AG04449 (cell line): ENCODE results near the gene CBLC.
A peak's percentile ranks its signal among the peaks of the same experiment; 100 is the strongest.

Source experiments
- CTCF ChIA-PET: fragments of 350-600 bp; formaldehyde crosslinking; extraction: SDS; loops from one replicate; lab custom pipeline; 2021; ENCODE audit warnings: antibody characterized with exemption; lab: Yijun Ruan, JAX
- POLR2A ChIA-PET: fragments of 400-600, 350-600 bp; formaldehyde crosslinking; extraction: SDS; loops from one replicate; lab custom pipeline; 2020; ENCODE audit warnings: antibody characterized with exemption, inconsistent platforms; lab: Yijun Ruan, JAX
- DNase-seq: peaks from one replicate; pipeline ENCODE4 v3.0.0-alpha.2; 2010; ENCODE audit warnings: low read depth, low spot score
- H3K4me3 ChIP-seq: 2 replicates; pipeline ENCODE4 v1.5.1; 2011; ENCODE audit warnings: low read depth, mild to moderate bottlenecking, control low read depth, low read length
- CTCF ChIP-seq: IDR thresholded peaks from one replicate; pipeline ENCODE4 v1.5.1; 2011; ENCODE audit warnings: mild to moderate bottlenecking, moderate library complexity, low read length, control low read depth, inconsistent platforms; ENCODE audit not compliant: insufficient read depth; ENCODE audit errors: missing control alignments

CBLC gene

GRCh38 chr19:44803442-44804428 is 26.0 kb downstream of the CBLC start:
- no peak for DNase-seq
- no peak for TF ChIP-seq CTCF
- CTCF ChIA-PET, result interaction anchor here (0.6 to 8.0 kb wide), 9 partner anchors 8 to 115 kb away, joined by 3 to 85 read pairs (median 8); partner anchors contain the start of gene NECTIN2
- H3K4me3 ChIP-seq, result no peak overlapping the region
- POLR2A ChIA-PET, result no interaction called here

- H3K4me3 ChIP-seq, result no peak overlapping the region
- TF ChIP-seq CTCF, result no peak
- CTCF ChIA-PET, result interaction anchor here (1.4 to 8.0 kb wide), 6 partner anchors 10 to 83 kb away, joined by 3 to 85 read pairs (median 15); no protein-coding TSS in a partner anchor
- POLR2A ChIA-PET, result no interaction called here
- no peak for DNase-seq
Observed at GRCh38 chr19:44806291-44806690, 28.6 kb downstream of the CBLC start.

GRCh38 chr19:44807162-44807561 is 29.5 kb downstream of the CBLC start:
- no peak overlapping the region for H3K4me3 ChIP-seq
- ChIA-PET CTCF (interaction anchor here (0.8 to 8.0 kb wide), 12 partner anchors 11 to 236 kb away, joined by 3 to 85 read pairs (median 10); partner anchors contain the start of gene NECTIN2), POLR2A (no interaction called here)
- DNase-seq, result no peak
- no peak for TF ChIP-seq CTCF

- no peak overlapping the region for H3K4me3 ChIP-seq
- TF ChIP-seq CTCF, result peak; percentile 35
- POLR2A ChIA-PET, result no interaction called here
- DNase-seq, result no peak
- CTCF ChIA-PET, result interaction anchor here (0.8 to 8.0 kb wide), 16 partner anchors 10 to 237 kb away, joined by 3 to 85 read pairs (median 7); partner anchors contain the start of gene NECTIN2
Observed at GRCh38 chr19:44807652-44808462, 30.2 kb downstream of the CBLC start.

GRCh38 chr19:44808463-44809371 is 31.0 kb downstream of the CBLC start, which contains the start of gene BCAM:
Gene BCAM (plus strand): TSS chr19:44809103. CDS start chr19:44809125, 22 bp downstream.
- ChIA-PET POLR2A (no interaction called here), CTCF (interaction anchor here (1.0 to 8.0 kb wide), 15 partner anchors 9 to 238 kb away, joined by 3 to 85 read pairs (median 7); no protein-coding TSS in a partner anchor)
- H3K4me3 ChIP-seq, result peak within 1 kb of the TSS; percentile 64
- DNase-seq, result no peak
- no peak for TF ChIP-seq CTCF
